CD4-positive, CD25-positive, alpha-beta regulatory T cell (primary cell): ENCODE data around the gene HDAC9. TPM values are rescaled to one million over a fixed set of nuclear protein-coding genes. Genes with fewer than 3 reads are reported as not detected.

Experiments used
- ATAC-seq, 2 donors: fragments of 150-1000 bp; cut with Tn5 transposase; one replicate each; pipeline ENCODE4 v1.10.0; 2021; ENCODE audit warnings: low read depth in 2 of 2, moderate number of reproducible peaks in 2 of 2, moderate library complexity in 1 of 2
- DNase-seq, 3 donors: peaks; one replicate each; pipeline versions ENCODE4 v3.0.0 to v3.0.0-alpha.2; 2012 to 2022; ENCODE audit warnings: mixed read lengths in 1 of 3
- H3K27ac ChIP-seq: one replicate; pipeline ENCODE4 v1.7.0; 2013; ENCODE audit warnings: mild to moderate bottlenecking, low read length; ENCODE audit not compliant: insufficient read depth, poor library complexity, severe bottlenecking
- H3K27me3 ChIP-seq: one replicate; pipeline ENCODE4 v1.7.0; 2013; ENCODE audit warnings: low read length; ENCODE audit not compliant: control insufficient read depth, insufficient read depth
- H3K36me3 ChIP-seq: one replicate; pipeline ENCODE4 v1.7.0; 2013; ENCODE audit warnings: mild to moderate bottlenecking, low read length, moderate library complexity; ENCODE audit not compliant: control insufficient read depth, insufficient read depth
- H3K4me1 ChIP-seq: 2 replicates; pipeline ENCODE4 v1.7.0; 2013; ENCODE audit warnings: mild to moderate bottlenecking, low read length; ENCODE audit not compliant: insufficient read depth, control insufficient read depth, poor library complexity, severe bottlenecking
- H3K4me3 ChIP-seq: one replicate; pipeline ENCODE4 v1.7.0; 2013; ENCODE audit warnings: low read depth, mild to moderate bottlenecking, low read length, moderate library complexity
- H3K9me3 ChIP-seq, 2 experiments: 1 replicate in 1 of 2; 2 replicates in 1 of 2; pipeline ENCODE4 v1.7.0; 2013; ENCODE audit warnings: low read length in 2 of 2, mild to moderate bottlenecking in 1 of 2, moderate library complexity in 1 of 2; ENCODE audit not compliant: control insufficient read depth in 2 of 2
- H3K27ac Mint-ChIP-seq, 3 donors: one replicate each; pipeline ENCODE4 v1.8.0; 2020 to 2022; ENCODE audit warnings: mild to moderate bottlenecking in 3 of 3, mixed read lengths in 3 of 3, moderate library complexity in 2 of 3
- H3K27me3 Mint-ChIP-seq: one replicate; pipeline ENCODE4 v1.8.0; 2022; ENCODE audit warnings: mild to moderate bottlenecking, mixed read lengths
- H3K36me3 Mint-ChIP-seq: one replicate; pipeline ENCODE4 v1.8.0; 2020; ENCODE audit warnings: mixed read lengths
- H3K4me1 Mint-ChIP-seq, 4 donors: one replicate each; pipeline ENCODE4 v1.8.0; 2020 to 2022; ENCODE audit warnings: mixed read lengths in 4 of 4, mild to moderate bottlenecking in 1 of 4
- H3K4me3 Mint-ChIP-seq, 4 donors: one replicate each; pipeline ENCODE4 v1.8.0; 2020 to 2022; ENCODE audit warnings: mild to moderate bottlenecking in 4 of 4, mixed read lengths in 4 of 4, moderate library complexity in 3 of 4
- H3K9me3 Mint-ChIP-seq, 7 donors: one replicate each; pipeline ENCODE4 v1.8.0; 2020 to 2022; ENCODE audit warnings: mixed read lengths in 7 of 7, mild to moderate bottlenecking in 3 of 7, moderate library complexity in 2 of 7
- polyA plus RNA-seq, 4 donors: library from polyadenylated mRNA; unstranded; fragments of 300-500 nt; fragmentation: Illumina TruSeq; gene quantifications; one replicate each; pipeline ENCODE4 v1.2.3, GENCODE V29; 2021
- total RNA-seq: library from RNA; stranded (reverse); gene quantifications from one replicate; pipeline ENCODE4 v1.2.3, GENCODE V29; 2022

Gene HDAC9
- total and polyA plus RNA-seq, 5 donors from 2014 or later: 4.1 to 23.7 (median 10.4) TPM

DNA sequence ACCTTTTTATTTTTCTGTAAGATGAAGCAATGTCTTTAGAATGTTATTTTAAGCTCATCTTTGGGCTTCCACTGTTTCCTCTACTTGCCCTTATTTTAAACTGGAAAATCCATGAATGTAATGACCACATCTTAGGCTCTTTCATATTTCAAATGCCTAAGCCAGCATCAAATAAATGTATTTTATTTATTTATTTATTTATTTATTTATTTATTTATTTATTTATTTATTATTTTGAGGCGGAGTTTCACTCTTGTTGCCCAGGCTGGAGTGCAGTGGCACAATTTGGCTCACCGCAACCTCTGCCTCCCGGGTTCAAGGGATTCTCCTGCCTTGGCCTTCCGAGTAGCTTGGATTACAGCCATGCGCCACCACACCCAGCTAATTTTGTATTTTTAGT, 69.2 kb downstream of the HDAC9 start:
- Histone ChIP-seq H3K27ac (no peak overlapping the region), H3K27me3 (no peaks in the 10 kb centered on the region), H3K4me3 (no peak overlapping the region), H3K4me1 (no peaks in the 10 kb centered on the region), H3K36me3 (no peaks in the 10 kb centered on the region), H3K9me3 (no peaks in the 10 kb centered on the region)
- H3K4me1 Mint-ChIP-seq: peaks cover 0 to 10% (median 0%) of the 10 kb centered on the region in 4 donors
- H3K9me3 Mint-ChIP-seq: peaks cover 0 to 4% (median 0%) of the 10 kb centered on the region in 7 donors
- no peaks in the 10 kb centered on the region for H3K36me3 Mint-ChIP-seq
- H3K27ac Mint-ChIP-seq: no peak overlapping the region
- ATAC-seq (no peak), DNase-seq (no peak)
- H3K27me3 Mint-ChIP-seq: no peaks in the 10 kb centered on the region
- no peak overlapping the region for H3K4me3 Mint-ChIP-seq

DNA sequence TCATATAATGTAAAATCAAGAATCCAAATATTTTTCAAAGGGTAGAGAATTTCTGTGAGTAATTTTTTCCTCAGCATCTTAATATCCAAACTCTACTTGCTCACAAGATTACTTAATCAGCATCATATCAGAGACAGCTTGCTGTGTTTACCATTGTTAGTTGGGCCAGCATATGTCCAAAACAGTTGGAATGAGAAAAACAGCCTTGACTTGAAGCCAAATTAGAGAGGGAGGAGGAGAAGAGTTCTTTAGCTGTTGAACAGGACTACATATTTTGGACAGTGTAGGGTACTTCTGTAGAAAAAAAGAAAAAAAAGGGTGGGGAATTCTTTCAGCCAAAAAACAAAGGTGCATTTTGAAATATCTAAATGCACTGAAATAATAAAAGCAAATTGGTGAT, 69.8 kb downstream of the HDAC9 start:
- Mint-ChIP-seq H3K4me3 (no peak overlapping the region), H3K27me3 (no peaks in the 10 kb centered on the region), H3K27ac (no peak overlapping the region), H3K4me1 (peaks cover 0 to 8% (median 0%) of the 10 kb centered on the region in 4 donors), H3K9me3 (peaks cover 0 to 3% (median 0%) of the 10 kb centered on the region in 7 donors), H3K36me3 (no peaks in the 10 kb centered on the region)
- no peaks in the 10 kb centered on the region for H3K4me1 ChIP-seq
- H3K27me3 ChIP-seq: no peaks in the 10 kb centered on the region
- no peak for DNase-seq
- no peaks in the 10 kb centered on the region for H3K36me3 ChIP-seq
- no peaks in the 10 kb centered on the region for H3K9me3 ChIP-seq
- H3K27ac ChIP-seq: no peak overlapping the region
- no peak for ATAC-seq
- no peak overlapping the region for H3K4me3 ChIP-seq

DNA sequence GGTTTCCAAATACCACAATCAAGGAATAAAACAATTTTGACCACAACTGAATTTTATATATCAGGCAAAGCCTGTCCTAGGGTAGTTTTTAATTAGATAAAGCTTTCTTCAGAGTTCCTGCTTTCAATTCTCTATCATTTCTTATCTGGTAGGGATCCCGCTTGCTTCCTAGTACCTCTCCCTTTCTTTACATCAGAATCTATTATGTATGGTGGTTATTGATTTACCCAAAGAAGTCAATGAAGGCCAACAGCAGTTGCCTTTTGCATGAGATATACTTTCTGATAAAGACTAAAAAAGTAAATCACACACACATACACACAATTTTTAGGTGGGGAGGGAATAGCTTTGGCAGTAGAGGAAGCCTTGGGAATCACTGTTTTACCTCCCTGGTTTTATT, 70.7 kb downstream of the HDAC9 start:
- no peaks in the 10 kb centered on the region for H3K27me3 ChIP-seq
- H3K4me1 Mint-ChIP-seq: peaks cover 0 to 4% (median 0%) of the 10 kb centered on the region in 4 donors
- H3K36me3 ChIP-seq: no peaks in the 10 kb centered on the region
- H3K4me3 Mint-ChIP-seq: no peak overlapping the region
- H3K9me3 ChIP-seq: no peaks in the 10 kb centered on the region
- DNase-seq (no peak), ATAC-seq (no peak)
- no peak overlapping the region for H3K27ac ChIP-seq
- H3K36me3 Mint-ChIP-seq: no peaks in the 10 kb centered on the region
- H3K27me3 Mint-ChIP-seq: no peaks in the 10 kb centered on the region
- H3K4me1 ChIP-seq: no peaks in the 10 kb centered on the region
- no peak overlapping the region for H3K4me3 ChIP-seq
- peaks cover 0 to 4% (median 0%) of the 10 kb centered on the region in 7 donors for H3K9me3 Mint-ChIP-seq
- no peak overlapping the region for H3K27ac Mint-ChIP-seq

DNA sequence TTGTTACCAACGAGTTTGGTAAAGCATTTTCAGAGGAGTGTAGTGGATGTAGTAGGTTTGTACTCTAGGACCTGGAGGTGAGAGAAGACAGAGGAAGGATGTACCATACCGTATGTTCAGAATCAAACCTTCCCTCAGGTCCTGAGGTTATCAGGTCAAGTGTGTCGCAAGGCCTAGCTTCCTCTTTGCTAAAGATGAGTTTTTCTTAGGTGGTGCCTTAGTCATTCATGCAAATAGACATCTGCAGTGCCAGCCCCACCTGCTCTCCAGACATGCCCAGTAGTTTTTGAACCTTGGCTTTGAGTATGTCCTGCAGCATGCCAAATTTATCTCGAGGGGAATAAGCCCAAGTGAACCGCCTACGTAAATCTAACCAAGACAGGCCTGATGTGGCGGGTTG, 71.3 kb downstream of the HDAC9 start:
- Histone ChIP-seq H3K27ac (no peak overlapping the region), H3K36me3 (no peaks in the 10 kb centered on the region), H3K9me3 (no peaks in the 10 kb centered on the region), H3K4me1 (no peaks in the 10 kb centered on the region), H3K4me3 (no peak overlapping the region), H3K27me3 (no peaks in the 10 kb centered on the region)
- Mint-ChIP-seq H3K9me3 (peaks cover 0 to 4% (median 0%) of the 10 kb centered on the region in 7 donors), H3K36me3 (no peaks in the 10 kb centered on the region), H3K4me1 (peaks cover 0 to 4% (median 0%) of the 10 kb centered on the region in 4 donors), H3K4me3 (no peak overlapping the region), H3K27me3 (no peaks in the 10 kb centered on the region), H3K27ac (no peak overlapping the region)
- DNase-seq (no peak), ATAC-seq (peak; percentile 52 to 53)

DNA sequence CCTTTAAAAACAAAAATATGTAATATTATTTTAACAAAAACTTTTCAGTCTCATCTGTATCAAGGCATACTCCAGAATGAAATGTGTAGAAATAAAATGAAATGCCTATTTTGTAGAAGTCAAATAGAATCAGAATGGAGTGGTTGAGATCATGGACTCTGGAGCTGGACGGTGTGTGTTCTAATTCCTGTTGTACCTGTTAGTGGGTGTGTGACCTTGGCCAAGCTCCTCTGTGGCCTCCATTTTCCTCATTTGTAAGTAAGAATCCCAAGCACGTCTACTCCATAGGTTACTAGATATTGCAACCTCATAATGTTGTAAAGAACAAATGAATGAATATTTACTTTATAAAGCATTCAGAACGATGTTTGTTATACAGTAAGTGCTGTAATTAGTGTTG, 74.9 kb downstream of the HDAC9 start:
- Histone ChIP-seq H3K36me3 (no peaks in the 10 kb centered on the region), H3K27ac (no peak overlapping the region), H3K4me1 (no peaks in the 10 kb centered on the region), H3K4me3 (no peak overlapping the region), H3K27me3 (no peaks in the 10 kb centered on the region), H3K9me3 (no peaks in the 10 kb centered on the region)
- Mint-ChIP-seq H3K9me3 (peaks cover 0 to 4% (median 0%) of the 10 kb centered on the region in 7 donors), H3K27me3 (no peaks in the 10 kb centered on the region), H3K4me1 (peaks cover 0 to 2% (median 0%) of the 10 kb centered on the region in 4 donors), H3K4me3 (no peak overlapping the region), H3K36me3 (no peaks in the 10 kb centered on the region), H3K27ac (no peak overlapping the region)
- ATAC-seq: no peak
- DNase-seq: no peak

DNA sequence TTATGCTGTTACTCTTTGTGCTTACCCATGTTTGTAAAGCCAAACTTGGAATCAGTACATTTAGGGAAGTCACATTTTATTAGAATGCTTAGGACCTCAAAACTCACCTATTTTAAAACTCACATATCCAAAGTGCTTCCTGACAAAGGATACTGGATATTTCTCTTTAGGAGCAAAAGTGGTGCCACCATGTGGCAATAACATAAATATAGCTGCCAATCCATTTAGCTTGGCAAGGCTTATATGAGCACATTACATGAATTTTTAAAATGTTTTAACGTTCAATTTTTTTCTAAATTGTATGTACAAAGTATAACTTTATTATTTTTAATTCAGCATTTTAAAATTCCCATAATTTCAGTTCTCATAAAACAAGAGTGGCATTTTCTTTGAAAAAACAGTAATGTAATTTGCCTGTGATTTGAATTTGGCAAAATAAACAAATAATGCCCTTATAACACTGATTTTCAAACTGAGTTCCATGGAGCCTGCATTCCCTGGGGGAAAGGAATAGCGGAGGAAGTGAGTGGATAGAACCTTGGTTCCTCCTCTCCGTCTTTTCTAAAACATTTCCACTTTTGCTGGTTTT, 75.4 kb downstream of the HDAC9 start:
- Mint-ChIP-seq H3K9me3 (peaks cover 0 to 4% (median 0%) of the 10 kb centered on the region in 7 donors), H3K4me1 (peaks cover 0 to 2% (median 0%) of the 10 kb centered on the region in 4 donors), H3K36me3 (no peaks in the 10 kb centered on the region), H3K27me3 (no peaks in the 10 kb centered on the region), H3K27ac (no peak overlapping the region), H3K4me3 (no peak overlapping the region)
- no peak overlapping the region for H3K4me3 ChIP-seq
- H3K4me1 ChIP-seq: no peaks in the 10 kb centered on the region
- H3K9me3 ChIP-seq: no peaks in the 10 kb centered on the region
- no peak overlapping the region for H3K27ac ChIP-seq
- H3K27me3 ChIP-seq: no peaks in the 10 kb centered on the region
- DNase-seq: no peak
- ATAC-seq: no peak
- no peaks in the 10 kb centered on the region for H3K36me3 ChIP-seq

DNA sequence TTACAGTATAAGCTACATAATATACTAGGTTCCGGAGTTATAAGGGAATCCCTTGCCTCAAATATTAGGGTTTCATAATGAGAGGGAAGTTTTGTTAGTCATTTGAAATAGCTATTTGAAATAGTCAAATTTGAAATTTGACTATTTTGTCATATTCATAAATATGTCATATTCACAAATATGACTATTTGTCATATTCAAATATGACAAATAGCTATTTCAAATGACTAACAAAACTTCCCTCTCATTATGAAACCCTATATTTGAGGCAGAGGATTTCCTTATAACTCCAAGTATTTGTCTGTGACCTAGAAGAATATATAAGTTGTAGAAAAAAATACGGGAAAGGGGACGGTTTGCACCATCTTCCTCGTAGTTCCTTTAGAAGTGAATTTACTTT, 76.6 kb downstream of the HDAC9 start:
- peaks cover 0 to 4% (median 0%) of the 10 kb centered on the region in 7 donors for H3K9me3 Mint-ChIP-seq
- Histone ChIP-seq H3K27ac (no peak overlapping the region), H3K27me3 (no peaks in the 10 kb centered on the region), H3K4me3 (no peak overlapping the region), H3K9me3 (no peaks in the 10 kb centered on the region), H3K36me3 (no peaks in the 10 kb centered on the region), H3K4me1 (no peaks in the 10 kb centered on the region)
- H3K4me3 Mint-ChIP-seq: no peak overlapping the region
- H3K27ac Mint-ChIP-seq: no peak overlapping the region
- H3K4me1 Mint-ChIP-seq: peaks cover 0 to 8% (median 2%) of the 10 kb centered on the region in 4 donors
- H3K27me3 Mint-ChIP-seq: no peaks in the 10 kb centered on the region
- ATAC-seq (no peak), DNase-seq (no peak)
- H3K36me3 Mint-ChIP-seq: no peaks in the 10 kb centered on the region

DNA sequence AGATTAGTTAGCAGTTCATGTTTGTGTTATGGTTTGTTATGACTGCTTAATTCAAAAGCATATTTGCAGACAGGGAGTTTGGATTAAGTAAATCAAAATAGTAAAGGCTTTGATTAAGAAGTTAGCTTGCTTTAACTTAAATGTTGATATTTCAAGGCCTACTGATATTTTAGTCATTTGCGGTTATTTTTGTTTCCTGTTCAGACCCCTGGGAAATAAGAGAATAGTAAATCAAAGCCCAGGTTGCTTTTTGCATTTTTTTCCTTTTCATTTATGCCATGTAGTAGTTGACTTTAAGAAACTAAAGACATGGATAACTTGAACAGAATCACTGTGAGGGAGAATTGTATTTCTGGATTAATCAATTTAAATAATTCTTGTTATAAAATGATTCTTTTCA, 77.3 kb downstream of the HDAC9 start:
- Histone ChIP-seq H3K4me3 (no peak overlapping the region), H3K27ac (no peak overlapping the region), H3K4me1 (no peaks in the 10 kb centered on the region), H3K36me3 (no peaks in the 10 kb centered on the region), H3K9me3 (no peaks in the 10 kb centered on the region), H3K27me3 (no peaks in the 10 kb centered on the region)
- no peak overlapping the region for H3K4me3 Mint-ChIP-seq
- H3K36me3 Mint-ChIP-seq: no peaks in the 10 kb centered on the region
- H3K27me3 Mint-ChIP-seq: no peaks in the 10 kb centered on the region
- no peak for DNase-seq
- H3K9me3 Mint-ChIP-seq: peaks cover 0 to 4% (median 0%) of the 10 kb centered on the region in 7 donors
- ATAC-seq: no peak
- H3K27ac Mint-ChIP-seq: no peak overlapping the region
- peaks cover 0 to 12% (median 2%) of the 10 kb centered on the region in 4 donors for H3K4me1 Mint-ChIP-seq
